Mucosa of descending colon (tissue), 3 donors: ENCODE measurements around the gene NRP2. TPM values are rescaled to one million over a fixed set of nuclear protein-coding genes. Genes with fewer than 3 reads are reported as not detected.

Experiments used
- ATAC-seq: fragments of 200-7000 bp; cut with Tn5 transposase; one replicate; pipeline ENCODE4 v1.9.1; 2020; ENCODE audit warnings: mild to moderate bottlenecking, moderate library complexity
- DNase-seq, 3 donors: peaks; one replicate each; pipeline ENCODE4 v3.0.0-alpha.2; 2020
- H3K36me3 ChIP-seq: fragments of 200-600 bp; one replicate; pipeline ENCODE4 v1.8.0; 2021; ENCODE audit warnings: low read depth, mild to moderate bottlenecking
- H3K4me1 ChIP-seq: fragments of 200-600 bp; one replicate; pipeline ENCODE4 v1.8.0; 2021; ENCODE audit warnings: low read depth, mild to moderate bottlenecking
- H3K4me3 ChIP-seq: fragments of 200-600 bp; one replicate; pipeline ENCODE4 v1.8.0; 2021; ENCODE audit warnings: mild to moderate bottlenecking
- H3K9me3 ChIP-seq: fragments of 200-600 bp; one replicate; pipeline ENCODE4 v1.8.0; 2021; ENCODE audit warnings: mild to moderate bottlenecking
- CTCF ChIP-seq: fragments of 200-600 bp; IDR thresholded peaks from one replicate; pipeline ENCODE4 v1.8.0; 2022; ENCODE audit warnings: antibody characterized with exemption, mild to moderate bottlenecking
- intact Hi-C, 2 donors: fragments of 100-400 bp; cut with DNase I in 1 of 2; cut with micrococcal nuclease in 1 of 2; formaldehyde crosslinking; loops; one replicate each; pipeline versions ENCODE4 v1.11.0 to v1.11.1; 2022; cut with DNase I, micrococcal nuclease
- total RNA-seq, 3 donors: library from RNA; stranded (reverse); fragmentation: NEBNext Ultra II Directional in 2 of 3; extraction: Animal tissue kit (Norgen Biotek cat#: 25700) in 2 of 3; gene quantifications; one replicate each; pipeline versions ENCODE4 v1.2.1 to v1.2.4, GENCODE V29; 2021 to 2023
- donor health status: DM: no; HTN: no; CAD: no; lungs with moderate emphysema.
- donor health status: DM: no; HTN: no; CAD: no.
- donor health status: DM: no; HTN: yes; CAD: no.

Gene NRP2
- total RNA-seq, 3 donors from 2014 or later = 12.3 to 300 (median 19.2) TPM

GRCh38 chr2:205646680-205647079 is 35.6 kb upstream of the NRP2 start:
- no peak overlapping the region for H3K4me3 ChIP-seq
- no peaks in the 10 kb centered on the region for H3K36me3 ChIP-seq
- intact Hi-C loops = no loop called here
- no peaks in the 10 kb centered on the region for H3K9me3 ChIP-seq
- no peak for TF ChIP-seq CTCF
- DNase-seq (no peak), ATAC-seq (no peak)
- no peaks in the 10 kb centered on the region for H3K4me1 ChIP-seq

- no peak for TF ChIP-seq CTCF
- intact Hi-C loops = no loop called here
These were observed 31.9 kb upstream of the NRP2 start for GRCh38 chr2:205650450-205650849.

GRCh38 chr2:205650931-205651330 is 31.4 kb upstream of the NRP2 start:
- Histone ChIP-seq H3K4me3 (no peak overlapping the region), H3K9me3 (no peaks in the 10 kb centered on the region), H3K4me1 (no peaks in the 10 kb centered on the region), H3K36me3 (no peaks in the 10 kb centered on the region)
- intact Hi-C loops = no loop called here
- no peak for TF ChIP-seq CTCF
- DNase-seq (no peak), ATAC-seq (no peak)

More at GRCh38 chr2:205650450-205650849, 31.9 kb upstream of the NRP2 start:
- no peak for ATAC-seq
- H3K4me1 ChIP-seq = no peaks in the 10 kb centered on the region
- no peaks in the 10 kb centered on the region for H3K36me3 ChIP-seq
- no peak for DNase-seq
- H3K9me3 ChIP-seq = no peaks in the 10 kb centered on the region
- no peak overlapping the region for H3K4me3 ChIP-seq

- Histone ChIP-seq H3K36me3 (no peaks in the 10 kb centered on the region), H3K9me3 (no peaks in the 10 kb centered on the region), H3K4me3 (no peak overlapping the region), H3K4me1 (no peaks in the 10 kb centered on the region)
- ATAC-seq = no peak
- intact Hi-C loops = no loop called here
- TF ChIP-seq CTCF = no peak
- no peak for DNase-seq
These were observed 30.6 kb upstream of the NRP2 start for GRCh38 chr2:205651719-205652118.

- no peaks in the 10 kb centered on the region for H3K9me3 ChIP-seq
- H3K4me1 ChIP-seq = no peaks in the 10 kb centered on the region
- no peaks in the 10 kb centered on the region for H3K36me3 ChIP-seq
- no peak overlapping the region for H3K4me3 ChIP-seq
- intact Hi-C loops = no loop called here
- TF ChIP-seq CTCF = no peak
- ATAC-seq (no peak), DNase-seq (no peak)
These were observed 27.3 kb upstream of the NRP2 start for GRCh38 chr2:205654878-205655605.
